ENCODE data around the gene AIFM2.
"Not testable (repeated sequence)": the region's sequence is repeated elsewhere in the genome, so short reads cannot be mapped to it uniquely, and the experiment has no call there.

The AIFM2 gene

GRCh38 chr10:70121281-70121949 lies 11.2 kb downstream of the AIFM2 start:
- no peak for DNase-seq

DNA sequence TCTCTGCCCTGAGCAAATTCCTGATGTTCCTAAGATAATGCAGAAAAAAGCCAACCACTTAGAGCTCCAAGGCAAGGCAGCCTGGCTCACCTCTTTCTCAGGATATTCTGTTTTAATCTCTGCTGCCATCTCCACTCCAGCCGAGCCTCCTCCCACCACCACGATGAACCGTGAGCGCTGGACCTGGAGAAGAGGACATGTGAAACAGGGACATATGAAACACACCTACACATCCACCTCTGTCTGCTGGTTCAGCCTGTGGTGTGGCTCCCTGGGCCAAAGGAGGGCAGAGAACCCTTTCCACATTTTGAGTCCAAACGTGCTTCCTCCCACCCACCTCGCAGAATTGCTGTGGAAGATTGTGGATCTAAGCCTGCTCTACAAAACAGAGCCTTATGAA lies 12.2 kb downstream of the AIFM2 start:
- no peak for DNase-seq

- no peak for DNase-seq
Measured at GRCh38 chr10:70119623-70120022, 13.0 kb downstream of the AIFM2 start.

DNA sequence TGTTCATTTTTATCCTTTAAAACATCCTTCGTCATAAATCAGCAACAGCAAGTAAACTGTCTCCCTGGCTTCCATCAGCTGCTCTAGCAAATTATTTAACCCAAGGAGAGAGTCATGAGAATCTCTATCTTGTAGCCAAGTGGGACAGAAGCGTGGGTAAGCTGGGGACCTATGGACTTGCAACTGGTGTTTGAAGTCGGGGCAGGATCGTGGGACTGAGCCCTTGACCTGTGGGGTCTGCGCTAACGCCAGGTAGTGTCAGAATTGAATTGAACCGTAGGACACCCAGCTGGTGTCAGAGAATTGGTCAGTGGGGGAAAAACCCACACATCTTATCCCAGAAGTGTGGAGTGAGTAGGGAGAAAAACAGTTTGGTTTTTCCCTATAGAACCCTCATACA lies 13.4 kb downstream of the AIFM2 start:
- DNase-seq: no peak

- no peak for DNase-seq
Measured at GRCh38 chr10:70118196-70118595, 14.4 kb downstream of the AIFM2 start.

GRCh38 chr10:70117646-70118045 lies 15.0 kb downstream of the AIFM2 start:
- no peak for DNase-seq

GRCh38 chr10:70115948-70116682 lies 16.5 kb downstream of the AIFM2 start:
- no peak for DNase-seq

- no peak for DNase-seq
Measured at GRCh38 chr10:70114902-70115301, 17.7 kb downstream of the AIFM2 start.

- no peak for DNase-seq
Measured at GRCh38 chr10:70112071-70112470, 20.6 kb downstream of the AIFM2 start.

- DNase-seq: no peak
Measured at GRCh38 chr10:70111496-70111895, 21.1 kb downstream of the AIFM2 start.

DNA sequence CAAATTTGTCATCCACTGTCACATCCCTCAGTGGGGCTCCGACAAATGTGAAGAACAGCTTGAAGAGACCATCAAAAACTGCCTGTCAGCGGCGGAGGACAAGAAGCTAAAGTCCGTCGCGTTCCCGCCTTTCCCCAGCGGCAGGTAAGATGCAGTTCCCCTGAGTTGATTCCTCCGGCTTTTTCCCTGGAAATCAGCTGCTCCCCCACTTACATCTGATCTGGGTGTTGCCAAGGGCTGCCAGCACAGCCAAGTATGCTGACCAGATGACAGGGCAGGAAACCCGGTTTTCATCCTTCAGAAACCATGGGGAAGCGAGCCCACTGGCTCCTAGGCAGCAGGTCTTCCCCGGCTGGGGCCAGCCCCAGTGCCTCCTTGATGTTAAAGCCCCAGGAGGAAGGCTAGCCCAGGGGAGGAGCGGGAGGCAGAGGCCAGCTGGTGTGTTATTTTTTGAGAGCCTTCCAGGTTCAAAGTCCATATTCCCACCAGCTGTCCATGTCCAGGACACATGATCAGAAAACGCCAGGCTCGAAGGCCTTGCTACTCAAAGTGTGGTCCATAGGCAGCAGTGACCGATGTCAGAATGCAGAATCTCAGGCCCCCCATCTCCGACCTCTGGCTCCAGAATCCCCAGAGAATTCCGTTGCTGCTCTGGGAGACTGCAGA lies 23.4 kb downstream of the AIFM2 start:
- no peak for DNase-seq

- DNase-seq: no peak
Measured at GRCh38 chr10:70106958-70107791, 25.4 kb downstream of the AIFM2 start.

DNA sequence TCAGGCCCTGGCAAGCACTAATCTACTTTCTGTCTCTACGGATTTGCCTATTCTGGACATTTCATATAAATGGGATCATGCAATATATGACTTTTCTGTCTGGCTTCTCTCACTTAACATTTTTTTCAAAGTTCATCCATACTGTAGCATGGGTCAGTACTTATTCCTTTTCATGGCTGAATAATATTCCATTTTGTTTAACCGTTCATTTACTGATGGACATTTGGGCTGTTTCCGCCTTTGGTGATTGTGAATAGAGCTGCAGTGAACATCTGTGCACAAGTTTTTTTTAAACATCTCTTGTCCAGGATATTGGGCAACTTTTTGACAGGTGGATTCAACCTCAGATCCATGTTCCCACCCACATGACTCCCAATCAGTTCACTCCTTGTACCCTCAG lies 31.0 kb downstream of the AIFM2 start:
- no peak for DNase-seq

DNA sequence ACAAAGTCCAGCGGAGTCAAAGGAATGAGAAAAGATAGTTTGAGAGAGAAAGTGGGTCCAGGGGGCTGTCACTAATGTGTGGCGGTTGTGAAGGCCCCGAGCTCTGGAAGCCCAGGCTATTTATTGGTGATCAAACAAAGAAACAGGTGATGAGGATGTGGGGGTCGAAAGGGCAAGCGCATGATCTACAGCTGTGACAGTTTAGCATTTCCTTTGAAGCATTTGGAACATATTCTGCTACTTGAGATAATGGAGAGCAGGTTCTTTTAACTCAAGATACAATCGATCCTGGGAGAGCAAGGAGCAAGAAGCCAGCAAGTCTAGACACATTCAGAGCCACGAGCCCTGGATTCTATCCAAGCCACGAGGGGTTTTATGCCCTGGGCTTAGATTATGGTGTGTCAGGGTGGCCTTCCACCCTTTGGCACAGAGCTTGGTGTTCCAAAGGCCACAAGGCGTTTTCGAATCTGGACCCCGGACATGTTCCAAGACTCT lies 31.5 kb downstream of the AIFM2 start:
- DNase-seq: not testable (repeated sequence)

GRCh38 chr10:70098271-70098670 lies 34.4 kb downstream of the AIFM2 start:
- DNase-seq: no peak

- DNase-seq: no peak
Measured at GRCh38 chr10:70097459-70097858, 35.2 kb downstream of the AIFM2 start.

GRCh38 chr10:70096705-70097420 lies 35.8 kb downstream of the AIFM2 start:
- no peak for DNase-seq

GRCh38 chr10:70096016-70096704 lies 36.5 kb downstream of the AIFM2 start:
- DNase-seq: no peak

DNA sequence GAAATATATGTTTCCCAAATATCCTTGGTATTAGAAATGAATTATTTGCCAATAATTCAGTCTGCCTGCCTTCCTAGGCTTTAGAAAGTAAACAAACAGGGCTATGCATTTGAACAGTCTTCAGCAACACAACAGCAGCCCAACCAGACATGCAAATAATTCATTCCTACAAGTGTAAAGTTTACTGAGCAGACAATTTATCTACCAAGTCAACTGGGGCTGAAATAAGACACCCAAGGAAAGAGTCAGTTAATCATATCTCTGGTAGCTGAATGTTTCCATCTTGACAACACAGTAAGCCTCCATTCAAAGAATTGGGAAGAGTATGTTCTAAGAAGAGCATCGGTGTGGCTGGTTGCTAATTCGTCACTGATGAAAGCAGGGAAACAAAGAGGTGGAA lies 38.4 kb downstream of the AIFM2 start:
- DNase-seq: no peak

- no peak for DNase-seq
Measured at GRCh38 chr10:70093335-70093944, 39.2 kb downstream of the AIFM2 start.

DNA sequence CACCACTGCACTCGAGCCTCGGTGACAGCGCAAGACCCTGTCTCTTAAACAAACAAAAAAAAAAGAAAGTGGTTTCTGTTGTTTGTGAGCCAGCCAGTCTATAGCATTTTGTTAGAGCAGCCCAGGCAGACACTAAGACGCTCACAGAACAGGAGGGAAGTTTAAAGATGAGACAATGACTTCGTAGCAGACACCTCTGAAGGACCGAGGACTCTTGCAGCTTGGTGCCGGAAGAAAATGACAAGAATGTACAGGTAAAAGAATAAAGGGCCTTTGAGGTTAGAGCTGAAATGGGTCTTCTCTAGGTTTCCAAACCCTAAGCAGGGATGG lies 40.3 kb downstream of the AIFM2 start:
- no peak for DNase-seq

Measured in amniotic stem cell (primary cell).